GM18909 (cell line): ENCODE data around the gene MRPL9.

Experiments used
- ATAC-seq: cut with Tn5 transposase; IDR thresholded peaks from one replicate; pipeline ENCODE4 v1.9.1; 2021; ENCODE audit warnings: mild to moderate bottlenecking; ENCODE audit not compliant: unreplicated experiment, poor library complexity

MRPL9 gene

GRCh38 chr1:151762941-151763921 is at the start of gene MRPL9:
Gene MRPL9 (minus strand): TSS chr1:151763496. CDS start chr1:151763479, 17 bp downstream.
- peak; percentile 91 for ATAC-seq

GRCh38 chr1:151811181-151811580 is 47.9 kb upstream of the MRPL9 start:
- ATAC-seq: no peak

- no peak for ATAC-seq
Measured at GRCh38 chr1:151809985-151810556, 46.8 kb upstream of the MRPL9 start.

DNA sequence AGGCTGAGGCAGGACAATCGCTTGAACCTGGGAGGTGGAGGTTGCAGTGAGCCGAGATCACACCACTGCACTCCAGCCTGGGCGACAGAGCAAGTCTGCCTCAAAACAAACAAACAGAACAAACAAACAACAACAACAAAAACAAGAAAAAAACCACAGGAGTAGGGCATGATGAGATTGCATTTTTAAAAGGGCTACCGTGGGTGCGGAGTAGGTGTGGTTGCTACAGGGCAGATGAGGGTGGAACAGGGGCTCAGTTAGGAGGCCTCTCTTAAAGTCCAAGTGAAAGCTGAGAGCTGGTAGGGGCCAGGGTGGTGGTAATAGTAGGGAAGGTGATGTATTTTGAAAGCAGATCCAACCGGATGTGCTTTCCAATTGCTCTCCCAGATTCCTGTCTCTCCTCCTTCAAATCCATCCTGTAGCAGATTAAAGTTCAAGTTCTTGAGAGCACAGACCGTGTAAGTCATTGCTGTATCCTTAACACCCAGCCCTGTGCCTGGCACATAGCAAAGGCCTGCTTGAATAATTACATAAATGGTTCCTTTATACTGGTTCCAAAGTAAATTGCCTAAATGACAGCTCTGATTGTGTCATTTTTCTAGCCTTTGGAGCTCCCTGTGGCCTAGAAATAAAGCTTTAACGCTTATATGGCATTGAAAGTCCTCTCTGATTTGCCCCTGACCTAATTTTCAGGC is 46.1 kb upstream of the MRPL9 start:
- no peak for ATAC-seq

DNA sequence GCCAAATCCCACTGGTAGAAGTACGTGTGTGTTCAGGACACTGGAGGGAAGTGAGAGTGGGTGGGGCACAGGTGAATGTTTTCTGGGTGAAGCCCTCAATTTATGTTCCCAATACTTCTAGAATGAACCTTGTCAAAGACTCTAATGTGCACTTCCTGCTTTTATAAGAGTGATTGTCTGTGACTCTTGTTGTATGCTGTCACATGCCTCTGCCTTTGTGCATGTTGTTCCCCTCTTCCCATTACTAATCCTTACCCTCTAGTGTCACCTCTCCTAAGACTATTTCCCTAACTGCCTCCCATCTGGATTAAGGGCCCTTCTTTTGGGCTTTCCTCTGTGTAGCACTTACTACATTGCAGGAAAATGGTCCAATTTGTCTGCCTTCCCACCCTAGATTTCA is 44.5 kb upstream of the MRPL9 start:
- no peak for ATAC-seq

DNA sequence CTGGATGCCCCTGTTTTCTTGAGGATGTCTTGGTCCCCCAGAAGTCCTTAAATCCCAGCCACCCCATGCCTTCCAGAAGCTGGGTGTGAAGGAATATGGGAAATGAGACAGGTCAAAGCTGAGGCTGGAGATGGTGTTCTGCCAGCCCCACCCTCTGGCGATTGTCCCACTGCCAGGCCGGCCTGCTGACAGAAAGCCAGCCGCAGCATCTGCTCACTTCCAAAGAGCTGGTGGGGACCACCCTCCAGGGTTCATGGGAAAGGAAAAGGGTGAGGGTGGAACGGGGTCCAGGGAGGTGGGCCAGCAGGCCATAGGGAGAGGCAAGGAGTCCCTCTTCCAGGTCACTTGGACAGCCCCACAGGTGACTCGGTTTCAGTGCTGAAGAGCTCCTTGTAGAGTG is 43.8 kb upstream of the MRPL9 start:
- ATAC-seq: no peak

GRCh38 chr1:151806170-151806569 is 42.9 kb upstream of the MRPL9 start:
- ATAC-seq: no peak

DNA sequence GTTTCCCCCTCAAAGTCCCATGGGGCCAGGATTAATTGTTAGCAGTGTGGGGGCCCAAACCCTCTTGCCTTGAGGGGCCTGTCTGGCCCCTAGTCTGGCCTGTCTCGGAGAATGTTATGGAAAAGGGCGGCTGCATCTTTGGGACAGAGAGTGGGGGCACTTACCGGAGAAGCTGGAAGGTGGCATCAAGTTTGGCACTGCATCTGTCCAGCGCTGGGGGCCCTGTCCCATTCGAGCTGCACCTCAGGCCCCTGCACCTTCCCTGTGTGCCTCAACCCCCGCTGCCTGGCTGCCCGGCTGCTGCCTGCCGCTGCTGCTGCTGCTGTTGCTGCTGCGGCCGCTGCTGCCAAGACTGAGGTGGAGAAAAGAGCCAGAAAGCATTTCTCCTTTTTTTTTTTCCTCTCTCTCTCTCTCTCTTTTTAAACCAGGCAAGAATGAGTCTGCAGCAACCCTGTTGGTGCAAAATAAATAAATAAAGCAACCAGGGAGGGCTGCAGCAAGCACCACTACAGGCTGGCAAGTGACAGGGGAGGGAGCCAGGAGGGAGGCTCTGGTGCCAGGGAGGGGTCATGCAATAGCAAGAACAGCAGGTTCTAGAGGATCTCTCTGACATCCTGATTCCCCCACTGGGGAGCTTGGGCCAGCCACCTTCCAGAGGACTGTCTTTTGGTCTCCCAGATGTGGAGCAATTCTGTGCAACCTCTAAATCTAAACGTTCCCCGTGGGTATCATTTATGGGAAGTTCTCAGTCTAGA is 41.9 kb upstream of the MRPL9 start, which contains the start of gene LINGO4:
LINGO4 (minus strand) TSS at position 354 of the 755 bp plus-strand sequence. CDS start 2,715 bp downstream, outside the sequence.
- no peak for ATAC-seq

DNA sequence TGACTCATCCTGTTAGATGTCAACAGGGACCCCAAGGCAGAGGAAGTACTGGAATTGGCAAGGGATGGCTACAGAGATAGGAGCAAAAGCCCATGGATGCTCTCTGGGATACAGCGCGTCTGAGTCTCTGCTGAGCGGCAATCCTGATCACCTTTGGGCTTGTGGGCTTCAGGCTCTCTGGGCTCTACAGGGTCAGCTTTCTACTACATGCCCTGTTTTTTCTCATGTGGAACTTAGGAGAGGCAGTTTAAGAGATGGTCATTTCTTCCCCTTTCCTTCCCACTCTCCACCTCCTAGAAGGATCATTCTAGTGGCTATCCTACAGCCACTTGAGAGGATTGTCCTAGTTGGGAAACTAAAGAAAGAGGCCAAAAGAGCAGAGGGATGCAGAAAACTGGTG is 40.6 kb upstream of the MRPL9 start:
- ATAC-seq: no peak

DNA sequence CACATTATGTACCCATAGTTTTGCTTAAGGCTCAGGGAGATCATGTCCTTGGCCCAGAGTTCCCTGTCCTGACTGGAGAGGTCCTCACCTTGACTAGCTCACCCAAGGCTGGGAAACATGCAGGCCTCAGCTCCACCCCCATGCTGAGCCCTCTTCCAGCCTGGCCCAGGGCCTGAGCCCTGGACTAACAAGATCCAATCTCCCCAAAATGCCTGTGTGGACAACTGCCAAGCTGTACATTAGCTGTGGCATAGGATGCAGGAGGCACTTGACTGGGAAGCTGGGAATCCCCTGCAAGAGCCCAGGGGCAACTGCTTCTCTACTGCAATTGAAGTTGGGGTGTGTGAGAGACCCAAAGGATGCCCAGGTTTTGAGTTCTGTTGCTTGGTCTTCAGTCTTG is 39.9 kb upstream of the MRPL9 start:
- ATAC-seq: no peak

- no peak for ATAC-seq
Measured at GRCh38 chr1:151802372-151802771, 39.1 kb upstream of the MRPL9 start.

DNA sequence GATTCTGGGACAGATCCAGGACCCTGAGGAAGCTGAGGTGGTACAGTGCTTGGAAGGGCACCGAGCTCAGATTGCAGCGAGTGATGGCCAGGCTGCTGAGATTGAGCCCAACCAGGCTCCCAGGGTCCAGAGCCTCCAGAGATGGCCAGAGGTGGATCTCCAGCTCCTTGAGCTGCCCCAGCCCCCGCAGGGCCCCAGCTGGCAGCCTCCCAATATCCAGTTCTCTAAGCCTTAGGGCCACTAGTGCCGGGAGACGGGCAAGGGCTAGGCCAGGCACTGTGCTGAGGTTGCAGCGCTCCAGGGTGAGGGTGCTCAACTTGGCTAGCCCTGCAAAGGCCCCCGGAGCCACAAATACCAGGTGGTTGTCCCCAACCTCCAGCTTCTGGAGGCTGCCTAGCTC is 38.5 kb upstream of the MRPL9 start:
- no peak for ATAC-seq

GRCh38 chr1:151801310-151801820 is 38.1 kb upstream of the MRPL9 start:
- no peak for ATAC-seq

DNA sequence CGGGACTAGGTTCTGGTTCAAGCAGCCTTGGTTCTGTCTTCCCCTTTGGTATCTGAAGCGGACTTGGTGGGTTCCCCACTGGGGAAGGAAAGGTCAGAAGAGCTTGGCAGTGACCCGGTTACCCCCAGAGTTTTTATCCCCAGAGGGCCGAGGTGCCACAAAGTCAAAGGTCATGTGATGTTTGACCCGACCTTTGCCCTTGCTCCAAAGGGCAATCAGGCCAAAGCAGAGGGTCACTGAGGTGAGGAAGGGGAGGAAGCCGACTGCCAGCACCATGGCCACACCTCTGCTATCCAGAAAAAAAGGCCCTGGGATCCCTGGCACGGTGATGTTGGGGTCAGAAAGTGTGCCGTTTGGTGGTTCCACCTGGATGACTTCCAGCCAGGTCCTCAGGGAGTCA is 37.5 kb upstream of the MRPL9 start:
- no peak for ATAC-seq

DNA sequence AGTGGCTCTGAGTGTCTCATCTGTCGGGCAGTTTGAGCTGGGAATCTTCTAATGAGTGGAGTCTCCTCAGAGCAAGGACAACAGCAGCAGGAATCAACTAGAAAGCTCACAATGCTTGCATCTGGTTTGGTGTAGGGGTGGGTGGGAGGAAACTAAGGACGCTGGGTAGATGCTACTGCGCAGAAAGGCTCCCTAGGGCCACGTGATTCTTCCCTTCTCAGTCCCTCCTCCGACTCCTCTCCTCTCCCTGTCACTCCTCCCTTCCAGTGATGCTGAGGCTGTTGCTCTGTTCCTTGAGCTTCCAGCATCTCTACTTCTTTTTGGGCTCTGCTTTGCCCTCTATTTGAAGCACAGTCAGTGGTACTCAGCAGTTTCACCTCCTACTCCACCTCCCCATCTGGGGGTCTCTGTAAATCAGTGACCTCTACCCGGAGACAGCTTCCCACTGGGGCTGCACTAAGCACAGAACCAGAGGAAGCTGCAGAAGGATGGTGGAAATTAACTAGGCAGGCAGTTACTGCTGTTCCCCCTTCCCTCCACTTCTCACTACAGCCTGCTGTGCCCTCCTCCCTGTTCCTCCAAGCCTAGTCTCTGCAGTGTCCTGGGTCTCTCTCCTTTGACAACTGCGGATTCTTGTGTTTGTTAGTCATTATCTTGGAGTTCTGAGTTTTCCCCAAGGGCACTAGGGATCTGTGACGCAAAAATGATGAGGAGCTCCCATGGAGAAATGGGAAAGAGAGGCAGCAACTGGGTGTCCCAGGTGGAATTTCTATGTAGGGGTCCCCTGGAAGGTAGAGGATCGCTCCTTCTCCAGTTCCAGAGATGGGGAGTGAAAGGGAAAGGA is 36.1 kb upstream of the MRPL9 start:
- no peak for ATAC-seq

- no peak for ATAC-seq
Measured at GRCh38 chr1:151798571-151798970, 35.3 kb upstream of the MRPL9 start.

- peak; percentile 5 for ATAC-seq
Measured at GRCh38 chr1:151790940-151791651, 27.8 kb upstream of the MRPL9 start.

DNA sequence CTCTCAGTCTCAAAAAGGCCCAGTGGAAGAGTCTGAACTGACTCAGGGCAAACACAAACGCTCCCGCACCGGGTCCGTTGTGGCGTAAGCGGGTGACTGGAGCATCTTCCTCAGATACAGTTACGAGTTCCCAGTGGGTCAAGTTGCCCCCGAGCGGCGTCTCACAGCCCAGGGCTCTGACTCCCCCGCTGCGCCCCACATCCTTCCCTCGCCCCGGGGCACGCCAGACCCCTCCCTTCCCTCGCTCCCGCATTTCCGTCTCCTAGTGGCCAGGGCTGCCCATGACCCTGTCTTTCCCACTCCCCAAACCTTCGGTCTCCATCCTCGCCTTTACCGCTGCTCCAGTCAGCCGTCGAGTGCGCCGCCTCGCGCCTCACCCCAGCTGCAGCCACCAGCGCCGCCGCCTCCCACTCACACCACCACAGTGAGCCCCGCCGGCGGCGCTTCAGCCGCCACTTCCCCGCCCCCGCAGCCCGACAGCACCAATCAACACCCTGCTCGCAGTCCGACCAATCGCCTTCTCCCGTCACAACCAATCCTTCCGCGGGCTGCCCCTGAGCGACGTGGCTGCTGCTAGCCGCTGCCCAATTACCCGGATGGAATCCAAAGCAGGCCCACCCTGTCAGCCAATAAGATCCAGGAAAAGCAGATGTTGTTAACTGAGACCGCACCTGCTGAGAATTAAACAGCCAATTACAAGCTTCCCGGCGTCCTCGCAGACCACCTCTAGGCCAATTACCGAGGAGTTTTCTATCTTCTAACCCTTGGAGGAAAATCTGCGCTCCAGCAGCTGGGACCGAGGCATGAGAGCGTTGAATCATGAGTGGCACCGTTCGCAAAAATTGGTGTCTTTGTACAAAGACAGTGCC is 27.0 kb upstream of the MRPL9 start, which contains the start of gene TDRKH:
TDRKH (minus strand) TSS at position 430 of the 869 bp plus-strand sequence. CDS start 7,478 bp downstream, outside the sequence.
- ATAC-seq: peak; percentile 98
